ENCODE results near the gene MINDY4. TPM values are rescaled to one million over a fixed set of nuclear protein-coding genes. Genes with fewer than 3 reads are reported as not detected.

The MINDY4 gene
- 1.2 and 1.3 TPM in 2 replicates for total RNA-seq

- H3K4me3 Mint-ChIP-seq: peak within 1 kb of the TSS; percentile 89
- DNase-seq: peak; percentile 91
- H3K36me3 Mint-ChIP-seq (ENCODE audit: low read depth): no peaks in the 10 kb centered on the region
- peaks cover 9% of the 10 kb centered on the region for H3K27me3 Mint-ChIP-seq
- H3K9me3 Mint-ChIP-seq: no peaks in the 10 kb centered on the region
- H3K4me1 Mint-ChIP-seq: peaks cover 5% of the 10 kb centered on the region
- intact Hi-C loops (cut with micrococcal nuclease): loop anchor here (5.0 kb wide), 1 partner anchor 744 kb away; the partner anchor contains the start of genes FKBP14 and PLEKHA8
- H3K27ac Mint-ChIP-seq: peak within 1 kb of the TSS; percentile 86
These were observed at the start of gene MINDY4 for GRCh38 chr7:30771174-30771879. TSS of gene MINDY4 (plus strand) at chr7:30771417. CDS start at chr7:30771494, 77 bp downstream.

DNA sequence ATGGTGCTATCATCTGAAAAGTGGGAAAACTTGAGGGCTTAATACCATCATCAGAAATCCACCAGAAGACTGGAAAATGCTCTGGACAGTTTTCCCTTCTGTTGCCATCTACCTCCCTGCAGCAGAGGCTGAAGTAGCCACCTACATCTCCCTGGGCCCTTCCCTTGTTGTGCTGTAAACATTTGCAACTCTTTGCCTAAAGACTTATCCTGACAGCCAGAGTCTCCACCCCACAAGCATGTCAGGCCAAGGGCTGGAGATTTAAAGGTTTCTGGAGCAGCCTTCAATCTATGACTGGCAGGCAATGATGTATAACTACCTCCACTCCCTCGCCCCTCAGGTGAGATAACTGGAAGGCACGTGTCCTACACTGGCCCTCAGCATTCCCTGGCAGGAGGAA, 49.0 kb upstream of the MINDY4 start:
- H3K9me3 Mint-ChIP-seq: peaks cover 24% of the 10 kb centered on the region
- H3K27me3 Mint-ChIP-seq: no peaks in the 10 kb centered on the region
- DNase-seq: no peak
- no peak overlapping the region for H3K27ac Mint-ChIP-seq
- H3K36me3 Mint-ChIP-seq (ENCODE audit: low read depth): peaks cover 22% of the 10 kb centered on the region
- intact Hi-C loops (cut with micrococcal nuclease): no loop called here
- peaks cover 19% of the 10 kb centered on the region for H3K4me1 Mint-ChIP-seq
- H3K4me3 Mint-ChIP-seq: no peak overlapping the region

DNA sequence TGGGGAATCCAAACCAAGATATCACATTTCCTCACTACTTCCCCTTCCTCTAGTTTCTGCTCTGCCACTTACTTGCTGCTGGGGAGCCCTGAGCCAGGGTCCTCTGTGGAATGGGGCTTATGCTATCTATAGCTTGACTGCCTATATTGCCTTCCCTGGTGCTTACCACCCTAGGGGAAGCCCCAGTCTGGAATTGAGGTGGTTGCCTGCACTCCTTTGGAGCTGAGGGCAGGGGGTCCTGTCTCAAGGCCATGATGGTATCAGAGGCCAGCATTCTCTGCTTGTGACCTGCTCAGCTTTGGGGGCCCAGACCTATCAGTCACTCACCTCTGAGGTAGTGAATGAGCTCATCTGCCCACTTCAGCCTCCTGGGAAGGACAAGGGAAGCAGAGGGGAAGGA, 48.5 kb upstream of the MINDY4 start:
- DNase-seq: no peak
- Mint-ChIP-seq H3K27me3 (no peaks in the 10 kb centered on the region), H3K4me1 (peaks cover 24% of the 10 kb centered on the region), H3K36me3 (ENCODE audit: low read depth) (peaks cover 19% of the 10 kb centered on the region), H3K4me3 (no peak overlapping the region), H3K9me3 (peaks cover 21% of the 10 kb centered on the region), H3K27ac (no peak overlapping the region)
- intact Hi-C loops (cut with micrococcal nuclease): no loop called here

DNA sequence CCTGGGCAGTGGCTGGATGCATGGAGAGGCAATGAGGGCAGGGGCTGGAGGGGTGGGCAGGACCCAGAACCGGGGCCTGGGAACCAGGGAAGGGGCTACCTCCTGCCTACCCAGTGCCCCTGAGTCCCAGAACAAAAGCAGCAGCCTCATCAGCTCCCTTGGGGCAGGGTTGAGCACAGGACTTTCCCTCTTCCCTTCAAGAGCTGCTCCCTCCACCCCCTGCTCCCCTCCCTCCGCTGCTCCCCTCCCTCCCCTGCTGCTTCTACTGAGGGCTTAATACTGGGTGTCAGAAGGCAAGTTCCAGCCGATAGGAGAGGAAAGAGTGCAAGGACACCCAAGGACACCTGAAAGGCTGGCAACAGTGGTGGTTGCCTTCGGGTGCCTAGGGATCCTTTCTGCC, 47.4 kb upstream of the MINDY4 start:
- DNase-seq: no peak
- intact Hi-C loops (cut with micrococcal nuclease): no loop called here
- Mint-ChIP-seq H3K9me3 (peaks cover 12% of the 10 kb centered on the region), H3K36me3 (ENCODE audit: low read depth) (peaks cover 9% of the 10 kb centered on the region), H3K27ac (no peak overlapping the region), H3K4me1 (peaks cover 35% of the 10 kb centered on the region), H3K4me3 (no peak overlapping the region), H3K27me3 (no peaks in the 10 kb centered on the region)

GRCh38 chr7:30726296-30727006, 44.8 kb upstream of the MINDY4 start:
- DNase-seq: no peak

GRCh38 chr7:30727061-30727945, 43.9 kb upstream of the MINDY4 start:
- Mint-ChIP-seq H3K4me1 (peaks cover 50% of the 10 kb centered on the region), H3K4me3 (peak overlapping the region; percentile 73), H3K9me3 (no peaks in the 10 kb centered on the region), H3K27ac (peak overlapping the region; percentile 82), H3K36me3 (ENCODE audit: low read depth) (no peaks in the 10 kb centered on the region), H3K27me3 (no peaks in the 10 kb centered on the region)
- peak; percentile 86 for DNase-seq
- intact Hi-C loops (cut with micrococcal nuclease): loop anchor here (1.0 kb wide), 1 partner anchor 11 kb away; no protein-coding TSS in a partner anchor

More at GRCh38 chr7:30726296-30727006, 44.8 kb upstream of the MINDY4 start:
- peak overlapping the region; percentile 82 for H3K27ac Mint-ChIP-seq
- intact Hi-C loops (cut with micrococcal nuclease): loop anchor here (1.0 kb wide), 1 partner anchor 12 kb away; no protein-coding TSS in a partner anchor
- H3K9me3 Mint-ChIP-seq: no peaks in the 10 kb centered on the region
- H3K27me3 Mint-ChIP-seq: no peaks in the 10 kb centered on the region
- H3K4me3 Mint-ChIP-seq: peak overlapping the region; percentile 73
- no peaks in the 10 kb centered on the region for H3K36me3 Mint-ChIP-seq (ENCODE audit: low read depth)
- peaks cover 47% of the 10 kb centered on the region for H3K4me1 Mint-ChIP-seq

DNA sequence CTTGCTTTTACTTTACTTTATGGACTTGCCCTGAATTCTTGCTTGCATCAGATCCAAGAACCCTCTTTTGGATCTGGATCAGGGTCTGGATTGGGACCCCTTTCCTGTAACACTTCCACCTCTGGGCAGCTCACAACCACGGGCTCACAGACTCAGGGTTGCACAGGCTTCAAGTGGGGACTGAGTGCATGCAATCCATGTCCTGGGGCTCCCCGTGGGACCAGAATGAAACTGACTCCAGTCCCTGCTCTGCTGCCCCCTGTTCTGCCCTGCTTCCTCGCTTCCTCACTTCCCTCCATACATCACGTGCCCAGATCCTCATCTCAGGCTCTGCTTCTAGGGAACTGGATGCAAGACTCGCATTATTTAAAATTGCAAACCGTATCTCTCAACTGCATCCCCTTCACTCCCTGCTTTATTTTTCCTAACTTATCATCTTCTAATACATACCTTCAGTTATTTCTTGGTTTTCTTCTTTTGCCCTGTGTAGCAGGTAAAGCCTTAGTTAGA, 42.6 kb upstream of the MINDY4 start:
- peaks cover 50% of the 10 kb centered on the region for H3K4me1 Mint-ChIP-seq

GRCh38 chr7:30729642-30730041, 41.6 kb upstream of the MINDY4 start:
- H3K27me3 Mint-ChIP-seq: no peaks in the 10 kb centered on the region
- H3K9me3 Mint-ChIP-seq: no peaks in the 10 kb centered on the region
- H3K36me3 Mint-ChIP-seq (ENCODE audit: low read depth): no peaks in the 10 kb centered on the region
- no peak overlapping the region for H3K27ac Mint-ChIP-seq
- intact Hi-C loops (cut with micrococcal nuclease): no loop called here
- H3K4me3 Mint-ChIP-seq: no peak overlapping the region
- no peak for DNase-seq
- peaks cover 50% of the 10 kb centered on the region for H3K4me1 Mint-ChIP-seq

More for the DNA sequence above, 42.6 kb upstream of the MINDY4 start:
- DNase-seq: no peak
- Mint-ChIP-seq H3K9me3 (no peaks in the 10 kb centered on the region), H3K4me3 (no peak overlapping the region), H3K27ac (no peak overlapping the region), H3K36me3 (ENCODE audit: low read depth) (no peaks in the 10 kb centered on the region), H3K27me3 (no peaks in the 10 kb centered on the region)
- intact Hi-C loops (cut with micrococcal nuclease): no loop called here

GRCh38 chr7:30730097-30730496, 41.1 kb upstream of the MINDY4 start:
- H3K27me3 Mint-ChIP-seq: no peaks in the 10 kb centered on the region
- intact Hi-C loops (cut with micrococcal nuclease): no loop called here
- H3K27ac Mint-ChIP-seq: no peak overlapping the region
- H3K4me1 Mint-ChIP-seq: peaks cover 48% of the 10 kb centered on the region
- no peaks in the 10 kb centered on the region for H3K36me3 Mint-ChIP-seq (ENCODE audit: low read depth)
- H3K9me3 Mint-ChIP-seq: no peaks in the 10 kb centered on the region
- DNase-seq: no peak
- no peak overlapping the region for H3K4me3 Mint-ChIP-seq

GRCh38 chr7:30730996-30731395, 40.2 kb upstream of the MINDY4 start:
- Mint-ChIP-seq H3K4me1 (peaks cover 41% of the 10 kb centered on the region), H3K36me3 (ENCODE audit: low read depth) (no peaks in the 10 kb centered on the region), H3K27ac (peak overlapping the region; percentile 3), H3K27me3 (no peaks in the 10 kb centered on the region), H3K9me3 (no peaks in the 10 kb centered on the region), H3K4me3 (no peak overlapping the region)
- intact Hi-C loops (cut with micrococcal nuclease): no loop called here
- no peak for DNase-seq

DNA sequence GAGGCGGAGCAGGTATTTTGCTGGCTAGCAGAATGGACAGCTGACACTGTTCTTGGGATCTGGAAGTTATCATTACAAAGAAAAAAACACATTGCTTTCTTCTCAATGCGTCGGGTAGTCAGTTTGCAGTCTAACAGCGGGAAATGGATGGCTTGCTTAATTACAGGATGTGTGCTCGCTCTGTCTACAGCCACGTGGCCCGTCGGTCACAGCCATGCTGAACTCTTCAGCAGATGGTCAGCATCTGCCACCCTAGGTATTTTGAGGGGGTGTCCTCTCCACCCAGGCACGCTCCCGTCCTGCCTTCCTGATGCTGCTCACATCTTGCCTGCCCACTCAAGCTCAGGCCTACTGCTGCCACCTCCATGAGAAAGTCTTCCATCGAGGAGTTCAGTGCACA, 39.6 kb upstream of the MINDY4 start:
- no peak for DNase-seq
- peaks cover 37% of the 10 kb centered on the region for H3K4me1 Mint-ChIP-seq
- H3K9me3 Mint-ChIP-seq: no peaks in the 10 kb centered on the region
- intact Hi-C loops (cut with micrococcal nuclease): no loop called here
- H3K36me3 Mint-ChIP-seq (ENCODE audit: low read depth): no peaks in the 10 kb centered on the region
- no peak overlapping the region for H3K4me3 Mint-ChIP-seq
- H3K27ac Mint-ChIP-seq: peak overlapping the region; percentile 3
- H3K27me3 Mint-ChIP-seq: no peaks in the 10 kb centered on the region

GRCh38 chr7:30732606-30733005, 38.6 kb upstream of the MINDY4 start:
- H3K9me3 Mint-ChIP-seq: peaks cover 4% of the 10 kb centered on the region
- no peaks in the 10 kb centered on the region for H3K27me3 Mint-ChIP-seq
- no peaks in the 10 kb centered on the region for H3K36me3 Mint-ChIP-seq (ENCODE audit: low read depth)
- H3K4me1 Mint-ChIP-seq: peaks cover 30% of the 10 kb centered on the region
- no peak overlapping the region for H3K4me3 Mint-ChIP-seq
- no peak for DNase-seq
- no peak overlapping the region for H3K27ac Mint-ChIP-seq
- intact Hi-C loops (cut with micrococcal nuclease): no loop called here

GRCh38 chr7:30733216-30733615, 38.0 kb upstream of the MINDY4 start:
- Mint-ChIP-seq H3K9me3 (peaks cover 4% of the 10 kb centered on the region), H3K4me3 (no peak overlapping the region), H3K4me1 (peaks cover 30% of the 10 kb centered on the region), H3K27ac (no peak overlapping the region), H3K27me3 (no peaks in the 10 kb centered on the region), H3K36me3 (ENCODE audit: low read depth) (no peaks in the 10 kb centered on the region)
- no peak for DNase-seq
- intact Hi-C loops (cut with micrococcal nuclease): no loop called here

Measured in activated CD4-positive, alpha-beta T cell treated with anti-CD3 and anti-CD28 coated beads, Interleukin-2, amount 10 ng/mL, durations not matched to agents 24 days and 14 days (primary cell).